GM12878 (cell line): Measurements from ENCODE around the gene MPP1.

Experiments used
- EP300 ChIP-seq, 2 experiments: fragments of 150-350 bp in 1 of 2; IDR thresholded peaks; 2 replicates each; pipeline ENCODE4 v1.6.1; 2011 to 2012; ENCODE audit warnings: low read depth in 2 of 2, low read length in 2 of 2, borderline replicate concordance in 1 of 2, improper control_type of control experiment in 1 of 2, inconsistent platforms in 1 of 2; ENCODE audit not compliant: control insufficient read depth in 1 of 2
- ETV6 ChIP-seq, 2 experiments: fragments of 450-650 bp in 1 of 2; IDR thresholded peaks in 1 of 2; conservative IDR thresholded peaks in 1 of 2; 2 replicates each; pipeline ENCODE4 v1.6.1; 2014; ENCODE audit warnings: antibody characterized with exemption in 1 of 2, borderline replicate concordance in 1 of 2, low read depth in 1 of 2, mild to moderate bottlenecking in 1 of 2, moderate library complexity in 1 of 2
- GATAD2B ChIP-seq: fragments of 450-650 bp; conservative IDR thresholded peaks from 2 replicates; pipeline ENCODE4 v1.6.1; 2017; ENCODE audit warnings: low read depth, mild to moderate bottlenecking, moderate library complexity
- SIX5 ChIP-seq: IDR thresholded peaks from 2 replicates; pipeline ENCODE4 v1.6.1; 2011; ENCODE audit warnings: mild to moderate bottlenecking, low read depth, low read length, moderate library complexity; ENCODE audit not compliant: severe bottlenecking
- SMC3 ChIP-seq: IDR thresholded peaks from 2 replicates; pipeline ENCODE4 v1.6.1; 2011; ENCODE audit warnings: low read length, improper control_type of control experiment, borderline replicate concordance
- ZNF24 ChIP-seq: fragments of 450-650 bp; IDR thresholded peaks from 2 replicates; pipeline ENCODE4 v1.6.1; 2017; ENCODE audit warnings: antibody characterized with exemption, mild to moderate bottlenecking
- TF ChIP-seq, protein P1 (sequence below), 3 experiments: IDR thresholded peaks in 2 of 3; conservative IDR thresholded peaks in 1 of 3; 2 replicates each; pipeline ENCODE4 v1.5.1; 2011; ENCODE audit warnings: low read depth in 3 of 3, low read length in 3 of 3, mild to moderate bottlenecking in 3 of 3, control low read depth in 2 of 3, moderate library complexity in 2 of 3, inconsistent platforms in 1 of 3, mixed read lengths in 1 of 3; ENCODE audit not compliant: control insufficient read depth in 2 of 3, insufficient read depth in 1 of 3; ENCODE audit errors: extremely low read depth in 1 of 3
- TF ChIP-seq, protein P2 (sequence below): fragments of 450-650 bp; IDR thresholded peaks from 2 replicates; pipeline ENCODE4 v1.6.1; 2017; ENCODE audit warnings: mild to moderate bottlenecking, moderate library complexity
- TF ChIP-seq, protein P3 (sequence below): fragments of 450-650 bp; formaldehyde crosslinking; IDR thresholded peaks from 2 replicates; pipeline ENCODE4 v1.5.0; 2022; ENCODE audit warnings: mild to moderate bottlenecking, missing genetic modification characterization
- TF ChIP-seq, protein P4 (sequence below): fragments of 450-650 bp; IDR thresholded peaks from 2 replicates; pipeline ENCODE4 v1.6.1; 2017; ENCODE audit warnings: mild to moderate bottlenecking
- TF ChIP-seq, protein P5 (sequence below): IDR thresholded peaks from 2 replicates; pipeline ENCODE4 v1.6.1; 2011; ENCODE audit warnings: mild to moderate bottlenecking, low read depth, low read length, moderate library complexity; ENCODE audit not compliant: insufficient replicate concordance

DNA sequence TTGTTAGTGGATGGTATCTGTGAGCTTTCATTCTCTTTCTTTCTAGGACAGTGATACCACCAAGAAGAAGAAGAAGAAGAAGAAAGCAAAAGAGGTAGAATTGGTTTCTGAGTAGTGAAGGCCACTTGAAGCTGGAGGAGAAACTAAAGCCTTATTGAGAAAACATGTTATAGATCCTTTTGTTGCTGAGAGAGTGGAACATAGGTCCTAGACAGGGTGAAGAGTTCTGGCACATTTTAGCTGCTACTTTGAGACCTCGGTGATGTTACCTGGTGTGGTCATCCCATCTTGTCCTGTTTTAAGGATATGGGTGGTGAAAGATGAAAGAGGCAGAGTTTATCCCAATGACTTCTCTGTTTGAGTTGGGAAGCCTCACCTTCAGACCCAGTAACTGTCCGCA is 28.5 kb downstream of the MPP1 start:
- TF ChIP-seq, protein P1, sequence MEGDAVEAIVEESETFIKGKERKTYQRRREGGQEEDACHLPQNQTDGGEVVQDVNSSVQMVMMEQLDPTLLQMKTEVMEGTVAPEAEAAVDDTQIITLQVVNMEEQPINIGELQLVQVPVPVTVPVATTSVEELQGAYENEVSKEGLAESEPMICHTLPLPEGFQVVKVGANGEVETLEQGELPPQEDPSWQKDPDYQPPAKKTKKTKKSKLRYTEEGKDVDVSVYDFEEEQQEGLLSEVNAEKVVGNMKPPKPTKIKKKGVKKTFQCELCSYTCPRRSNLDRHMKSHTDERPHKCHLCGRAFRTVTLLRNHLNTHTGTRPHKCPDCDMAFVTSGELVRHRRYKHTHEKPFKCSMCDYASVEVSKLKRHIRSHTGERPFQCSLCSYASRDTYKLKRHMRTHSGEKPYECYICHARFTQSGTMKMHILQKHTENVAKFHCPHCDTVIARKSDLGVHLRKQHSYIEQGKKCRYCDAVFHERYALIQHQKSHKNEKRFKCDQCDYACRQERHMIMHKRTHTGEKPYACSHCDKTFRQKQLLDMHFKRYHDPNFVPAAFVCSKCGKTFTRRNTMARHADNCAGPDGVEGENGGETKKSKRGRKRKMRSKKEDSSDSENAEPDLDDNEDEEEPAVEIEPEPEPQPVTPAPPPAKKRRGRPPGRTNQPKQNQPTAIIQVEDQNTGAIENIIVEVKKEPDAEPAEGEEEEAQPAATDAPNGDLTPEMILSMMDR (IDR thresholded peaks at IDR 0.05 in 2 of 3, conservative IDR thresholded peaks at IDR 0.05 in 1 of 3; ENCODE audit: control insufficient read depth in 2 of 3, extremely low read depth in 1 of 3, insufficient read depth in 1 of 3, low read depth in 3 of 3, low read length in 3 of 3), result no peak
- TF ChIP-seq EP300 (IDR thresholded peaks at IDR 0.05; ENCODE audit: borderline replicate concordance in 1 of 2, control insufficient read depth in 1 of 2, low read depth in 2 of 2, low read length in 2 of 2), result no peak
- TF ChIP-seq, protein P2, sequence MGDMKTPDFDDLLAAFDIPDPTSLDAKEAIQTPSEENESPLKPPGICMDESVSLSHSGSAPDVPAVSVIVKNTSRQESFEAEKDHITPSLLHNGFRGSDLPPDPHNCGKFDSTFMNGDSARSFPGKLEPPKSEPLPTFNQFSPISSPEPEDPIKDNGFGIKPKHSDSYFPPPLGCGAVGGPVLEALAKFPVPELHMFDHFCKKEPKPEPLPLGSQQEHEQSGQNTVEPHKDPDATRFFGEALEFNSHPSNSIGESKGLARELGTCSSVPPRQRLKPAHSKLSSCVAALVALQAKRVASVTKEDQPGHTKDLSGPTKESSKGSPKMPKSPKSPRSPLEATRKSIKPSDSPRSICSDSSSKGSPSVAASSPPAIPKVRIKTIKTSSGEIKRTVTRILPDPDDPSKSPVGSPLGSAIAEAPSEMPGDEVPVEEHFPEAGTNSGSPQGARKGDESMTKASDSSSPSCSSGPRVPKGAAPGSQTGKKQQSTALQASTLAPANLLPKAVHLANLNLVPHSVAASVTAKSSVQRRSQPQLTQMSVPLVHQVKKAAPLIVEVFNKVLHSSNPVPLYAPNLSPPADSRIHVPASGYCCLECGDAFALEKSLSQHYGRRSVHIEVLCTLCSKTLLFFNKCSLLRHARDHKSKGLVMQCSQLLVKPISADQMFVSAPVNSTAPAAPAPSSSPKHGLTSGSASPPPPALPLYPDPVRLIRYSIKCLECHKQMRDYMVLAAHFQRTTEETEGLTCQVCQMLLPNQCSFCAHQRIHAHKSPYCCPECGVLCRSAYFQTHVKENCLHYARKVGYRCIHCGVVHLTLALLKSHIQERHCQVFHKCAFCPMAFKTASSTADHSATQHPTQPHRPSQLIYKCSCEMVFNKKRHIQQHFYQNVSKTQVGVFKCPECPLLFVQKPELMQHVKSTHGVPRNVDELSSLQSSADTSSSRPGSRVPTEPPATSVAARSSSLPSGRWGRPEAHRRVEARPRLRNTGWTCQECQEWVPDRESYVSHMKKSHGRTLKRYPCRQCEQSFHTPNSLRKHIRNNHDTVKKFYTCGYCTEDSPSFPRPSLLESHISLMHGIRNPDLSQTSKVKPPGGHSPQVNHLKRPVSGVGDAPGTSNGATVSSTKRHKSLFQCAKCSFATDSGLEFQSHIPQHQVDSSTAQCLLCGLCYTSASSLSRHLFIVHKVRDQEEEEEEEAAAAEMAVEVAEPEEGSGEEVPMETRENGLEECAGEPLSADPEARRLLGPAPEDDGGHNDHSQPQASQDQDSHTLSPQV, result no peak
- TF ChIP-seq GATAD2B, result no peak
- no peak for TF ChIP-seq SIX5
- TF ChIP-seq ZNF24, result no peak
- no peak for TF ChIP-seq ETV6 (conservative IDR thresholded peaks at IDR 0.05 in 1 of 2, IDR thresholded peaks at IDR 0.05 in 1 of 2; ENCODE audit: borderline replicate concordance in 1 of 2, low read depth in 1 of 2)
- TF ChIP-seq, protein P3, sequence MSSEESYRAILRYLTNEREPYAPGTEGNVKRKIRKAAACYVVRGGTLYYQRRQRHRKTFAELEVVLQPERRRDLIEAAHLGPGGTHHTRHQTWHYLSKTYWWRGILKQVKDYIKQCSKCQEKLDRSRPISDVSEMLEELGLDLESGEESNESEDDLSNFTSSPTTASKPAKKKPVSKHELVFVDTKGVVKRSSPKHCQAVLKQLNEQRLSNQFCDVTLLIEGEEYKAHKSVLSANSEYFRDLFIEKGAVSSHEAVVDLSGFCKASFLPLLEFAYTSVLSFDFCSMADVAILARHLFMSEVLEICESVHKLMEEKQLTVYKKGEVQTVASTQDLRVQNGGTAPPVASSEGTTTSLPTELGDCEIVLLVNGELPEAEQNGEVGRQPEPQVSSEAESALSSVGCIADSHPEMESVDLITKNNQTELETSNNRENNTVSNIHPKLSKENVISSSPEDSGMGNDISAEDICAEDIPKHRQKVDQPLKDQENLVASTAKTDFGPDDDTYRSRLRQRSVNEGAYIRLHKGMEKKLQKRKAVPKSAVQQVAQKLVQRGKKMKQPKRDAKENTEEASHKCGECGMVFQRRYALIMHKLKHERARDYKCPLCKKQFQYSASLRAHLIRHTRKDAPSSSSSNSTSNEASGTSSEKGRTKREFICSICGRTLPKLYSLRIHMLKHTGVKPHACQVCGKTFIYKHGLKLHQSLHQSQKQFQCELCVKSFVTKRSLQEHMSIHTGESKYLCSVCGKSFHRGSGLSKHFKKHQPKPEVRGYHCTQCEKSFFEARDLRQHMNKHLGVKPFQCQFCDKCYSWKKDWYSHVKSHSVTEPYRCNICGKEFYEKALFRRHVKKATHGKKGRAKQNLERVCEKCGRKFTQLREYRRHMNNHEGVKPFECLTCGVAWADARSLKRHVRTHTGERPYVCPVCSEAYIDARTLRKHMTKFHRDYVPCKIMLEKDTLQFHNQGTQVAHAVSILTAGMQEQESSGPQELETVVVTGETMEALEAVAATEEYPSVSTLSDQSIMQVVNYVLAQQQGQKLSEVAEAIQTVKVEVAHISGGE (CRISPR knock-in tag), result no peak
- TF ChIP-seq, protein P4, sequence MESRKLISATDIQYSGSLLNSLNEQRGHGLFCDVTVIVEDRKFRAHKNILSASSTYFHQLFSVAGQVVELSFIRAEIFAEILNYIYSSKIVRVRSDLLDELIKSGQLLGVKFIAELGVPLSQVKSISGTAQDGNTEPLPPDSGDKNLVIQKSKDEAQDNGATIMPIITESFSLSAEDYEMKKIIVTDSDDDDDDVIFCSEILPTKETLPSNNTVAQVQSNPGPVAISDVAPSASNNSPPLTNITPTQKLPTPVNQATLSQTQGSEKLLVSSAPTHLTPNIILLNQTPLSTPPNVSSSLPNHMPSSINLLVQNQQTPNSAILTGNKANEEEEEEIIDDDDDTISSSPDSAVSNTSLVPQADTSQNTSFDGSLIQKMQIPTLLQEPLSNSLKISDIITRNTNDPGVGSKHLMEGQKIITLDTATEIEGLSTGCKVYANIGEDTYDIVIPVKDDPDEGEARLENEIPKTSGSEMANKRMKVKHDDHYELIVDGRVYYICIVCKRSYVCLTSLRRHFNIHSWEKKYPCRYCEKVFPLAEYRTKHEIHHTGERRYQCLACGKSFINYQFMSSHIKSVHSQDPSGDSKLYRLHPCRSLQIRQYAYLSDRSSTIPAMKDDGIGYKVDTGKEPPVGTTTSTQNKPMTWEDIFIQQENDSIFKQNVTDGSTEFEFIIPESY, result no peak
- TF ChIP-seq, protein P5, sequence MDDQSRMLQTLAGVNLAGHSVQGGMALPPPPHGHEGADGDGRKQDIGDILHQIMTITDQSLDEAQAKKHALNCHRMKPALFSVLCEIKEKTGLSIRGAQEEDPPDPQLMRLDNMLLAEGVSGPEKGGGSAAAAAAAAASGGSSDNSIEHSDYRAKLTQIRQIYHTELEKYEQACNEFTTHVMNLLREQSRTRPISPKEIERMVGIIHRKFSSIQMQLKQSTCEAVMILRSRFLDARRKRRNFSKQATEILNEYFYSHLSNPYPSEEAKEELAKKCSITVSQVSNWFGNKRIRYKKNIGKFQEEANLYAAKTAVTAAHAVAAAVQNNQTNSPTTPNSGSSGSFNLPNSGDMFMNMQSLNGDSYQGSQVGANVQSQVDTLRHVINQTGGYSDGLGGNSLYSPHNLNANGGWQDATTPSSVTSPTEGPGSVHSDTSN, result no peak
- TF ChIP-seq SMC3, result no peak
